IMR-90 (cell line): ENCODE data around the gene TYW5. TPM values are rescaled to one million over a fixed set of nuclear protein-coding genes. Genes with fewer than 3 reads are reported as not detected.

Source experiments
- ATAC-seq: fragments of 200-7000 bp; cut with Tn5 transposase; 2 replicates; pipeline ENCODE4 v1.9.1; 2020; ENCODE audit warnings: low read depth, mild to moderate bottlenecking, moderate library complexity
- BruUV-seq: library from RNA; stranded (reverse); fragments of 400-500 nt; replicated peaks from 2 replicates; lab custom pipeline; 2021; lab: Mats Ljungman, UMichigan
- CTCF ChIA-PET: fragments of 300-600 bp; formaldehyde crosslinking; extraction: SDS; loops from one replicate; lab custom pipeline; 2021; ENCODE audit warnings: antibody characterized with exemption; lab: Yijun Ruan, JAX
- POLR2A ChIA-PET: fragments of 300-600 bp; sonication (Branson Sonifier 250); formaldehyde crosslinking; loops from one replicate; lab custom pipeline; 2022; ENCODE audit warnings: antibody characterized with exemption; ENCODE audit not compliant: unreplicated experiment; lab: Charles Lee
- DNase-seq: peaks from one replicate; pipeline ENCODE4 v3.0.0; 2013
- H2AFZ ChIP-seq: replicated peaks from 2 replicates; pipeline ENCODE3; 2013; ENCODE audit warnings: low read length, mild to moderate bottlenecking; ENCODE audit not compliant: poor library complexity
- H2AK5ac ChIP-seq: 2 replicates; pipeline ENCODE4 v1.6.1; 2013; ENCODE audit warnings: low read depth, low read length, inconsistent platforms
- H2AK9ac ChIP-seq: replicated peaks from 2 replicates; pipeline ENCODE3; 2013; ENCODE audit warnings: mild to moderate bottlenecking, low read depth, low read length, moderate library complexity; ENCODE audit not compliant: poor library complexity
- H2BK120ac ChIP-seq: 2 replicates; pipeline ENCODE4 v1.6.1; 2013; ENCODE audit warnings: low read depth, low read length, inconsistent platforms
- H2BK15ac ChIP-seq: 3 replicates; pipeline ENCODE4 v1.6.1; 2013; ENCODE audit warnings: low read depth, low read length, inconsistent platforms
- H2BK20ac ChIP-seq: 2 replicates; pipeline ENCODE4 v1.6.1; 2013; ENCODE audit warnings: low read depth, mild to moderate bottlenecking, inconsistent platforms, low read length, moderate library complexity
- H2BK5ac ChIP-seq: 2 replicates; pipeline ENCODE4 v1.6.1; 2013; ENCODE audit warnings: mild to moderate bottlenecking, low read depth, low read length, inconsistent platforms; ENCODE audit not compliant: poor library complexity, severe bottlenecking
- H3K14ac ChIP-seq: replicated peaks from 2 replicates; pipeline ENCODE4 v1.6.1; 2013; ENCODE audit warnings: low read depth, low read length, inconsistent platforms
- H3K18ac ChIP-seq: 2 replicates; pipeline ENCODE4 v1.6.1; 2013; ENCODE audit warnings: low read depth, low read length, control low read depth
- H3K23ac ChIP-seq: 2 replicates; pipeline ENCODE4 v1.6.1; 2013; ENCODE audit warnings: low read depth, low read length, inconsistent platforms
- H3K27ac ChIP-seq: 2 replicates; pipeline ENCODE4 v1.5.1; 2013; ENCODE audit warnings: mild to moderate bottlenecking, control low read depth, low read length; ENCODE audit not compliant: insufficient read depth
- H3K27me3 ChIP-seq: 2 replicates; pipeline ENCODE4 v1.6.1; 2013; ENCODE audit warnings: low read length; ENCODE audit not compliant: control insufficient read depth, insufficient read depth
- H3K36me3 ChIP-seq: 2 replicates; pipeline ENCODE4 v1.6.1; 2013; ENCODE audit warnings: low read length, mixed read lengths; ENCODE audit not compliant: control insufficient read depth, insufficient read depth
- H3K4ac ChIP-seq: 2 replicates; pipeline ENCODE4 v1.6.1; 2013; ENCODE audit warnings: low read depth, low read length, inconsistent platforms
- H3K4me1 ChIP-seq: 2 replicates; pipeline ENCODE4 v1.6.1; 2013; ENCODE audit warnings: low read length, mixed read lengths; ENCODE audit not compliant: control insufficient read depth, insufficient read depth
- H3K4me2 ChIP-seq: 2 replicates; pipeline ENCODE4 v1.6.1; 2013; ENCODE audit warnings: low read depth, mild to moderate bottlenecking, control low read depth, low read length, moderate library complexity
- H3K4me3 ChIP-seq: 2 replicates; pipeline ENCODE4 v1.5.1; 2013; ENCODE audit warnings: low read depth, mild to moderate bottlenecking, control low read depth, low read length, moderate library complexity; ENCODE audit not compliant: insufficient read depth
- H3K56ac ChIP-seq: 2 replicates; pipeline ENCODE4 v1.6.1; 2013; ENCODE audit warnings: low read length, inconsistent platforms; ENCODE audit not compliant: insufficient read depth; ENCODE audit errors: extremely low read depth
- H3K79me1 ChIP-seq, 2 experiments: 2 replicates each; pipeline ENCODE4 v1.6.1; 2013; ENCODE audit warnings: low read length in 2 of 2, inconsistent platforms in 1 of 2, low read depth in 1 of 2
- H3K9ac ChIP-seq: 2 replicates; pipeline ENCODE4 v1.6.1; 2013; ENCODE audit warnings: low read depth, low read length, control low read depth
- H3K9me1 ChIP-seq: 2 replicates; pipeline ENCODE4 v1.6.1; 2013; ENCODE audit warnings: low read length, inconsistent platforms; ENCODE audit not compliant: insufficient read depth
- H3K9me3 ChIP-seq: 2 replicates; pipeline ENCODE4 v1.6.1; 2013; ENCODE audit warnings: low read length; ENCODE audit not compliant: control insufficient read depth, insufficient read depth
- H4K20me1 ChIP-seq: 2 replicates; pipeline ENCODE4 v1.6.1; 2013; ENCODE audit warnings: low read length, inconsistent platforms; ENCODE audit not compliant: insufficient read depth
- H4K5ac ChIP-seq: 2 replicates; pipeline ENCODE4 v1.6.1; 2013; ENCODE audit warnings: mild to moderate bottlenecking, low read depth, low read length, control low read depth
- H4K8ac ChIP-seq, 2 experiments: 2 replicates each; pipeline ENCODE4 v1.6.1; 2013; ENCODE audit warnings: low read depth in 2 of 2, low read length in 2 of 2, control low read depth in 1 of 2, inconsistent platforms in 1 of 2
- H4K91ac ChIP-seq: 2 replicates; pipeline ENCODE4 v1.6.1; 2013; ENCODE audit warnings: low read depth, low read length, inconsistent platforms; ENCODE audit not compliant: insufficient read depth
- CHD1 ChIP-seq: IDR thresholded peaks from 2 replicates; pipeline ENCODE4 v1.6.1; 2012; ENCODE audit warnings: low read depth, low read length, improper control_type of control experiment
- FOS ChIP-seq: fragments of 150-350 bp; IDR thresholded peaks from 2 replicates; pipeline ENCODE4 v1.6.1; 2016; ENCODE audit warnings: low read depth, low read length
- MAFK ChIP-seq: IDR thresholded peaks from 2 replicates; pipeline ENCODE4 v1.6.1; 2012; ENCODE audit warnings: low read depth, low read length, improper control_type of control experiment
- RFX5 ChIP-seq: IDR thresholded peaks from 2 replicates; pipeline ENCODE4 v1.8.0; 2012; ENCODE audit warnings: low read depth, mild to moderate bottlenecking, low read length, moderate library complexity
- WGBS, 2 experiments: methylation state at CpG; one replicate each; pipeline versions ENCODE4 v1.1.5 to v1.1.7; 2013; ENCODE audit warnings: missing lambda C conversion rate in 2 of 2; ENCODE audit not compliant: insufficient read length in 1 of 2; ENCODE audit errors: extremely low coverage in 2 of 2; 5-methylcytosine and 5-hydroxymethylcytosine counted together
- dilution Hi-C: fragments of 300-500 bp; cut with HindIII; formaldehyde crosslinking; loops from one replicate; pipeline ENCODE4 v1.14.3; 2018; ENCODE audit warnings: low sequenced_read_pairs; ENCODE audit not compliant: unreplicated experiment
- in situ Hi-C: fragments of 300-500 bp; cut with MboI; formaldehyde crosslinking; loops from 3 replicates; pipeline ENCODE4 v1.14.3; 2019; ENCODE audit warnings: low sequenced_read_pairs, inconsistent platforms, mixed read lengths
- intact Hi-C: fragments of 100-400 bp; cut with micrococcal nuclease; formaldehyde crosslinking; loops from 2 replicates; pipeline ENCODE4 v1.10.0; 2022
- polyA plus RNA-seq, 3 experiments: library from polyadenylated mRNA; depleted of rRNA; stranded (reverse); fragments of >200 nt; gene quantifications; 2 replicates each; pipeline ENCODE4 v1.2.3, GENCODE V29; 2012; ENCODE audit warnings: low replicate concordance in 1 of 3
- total RNA-seq: library from RNA; depleted of rRNA; stranded (reverse); fragments of >200 nt; gene quantifications from 2 replicates; pipeline ENCODE4 v1.2.3, GENCODE V29; 2012
- TF ChIP-seq, protein P1 (sequence below): conservative IDR thresholded peaks from 2 replicates; pipeline ENCODE4 v1.5.1; 2012; ENCODE audit warnings: mild to moderate bottlenecking, low read depth, low read length, improper control_type of control experiment

Gene TYW5
- total and polyA plus RNA-seq, 2 of the 4 experiments (the other 2 are of a cell fraction) = 3.8 to 4.0 TPM

DNA sequence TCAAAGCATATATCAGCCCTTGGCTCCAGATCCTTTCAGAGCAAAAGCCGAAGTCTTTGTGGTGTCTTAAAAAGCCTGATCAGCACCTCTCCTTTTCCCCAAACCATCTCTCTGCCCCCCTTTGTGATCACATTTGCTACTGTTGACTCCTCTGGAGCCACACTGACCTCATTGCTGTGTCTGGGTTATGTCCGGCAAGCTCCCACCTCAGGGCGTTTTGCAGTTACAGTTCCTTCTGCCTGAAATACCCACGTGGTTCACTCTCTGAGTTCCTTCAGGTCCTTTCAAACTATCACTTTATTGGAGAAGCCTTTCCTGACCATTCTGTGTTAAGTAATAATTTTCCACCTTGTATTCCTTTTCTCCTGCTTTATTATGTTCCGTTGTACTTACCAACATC is 32.4 kb downstream of the TYW5 start:
- H3K4me1 ChIP-seq = 0 out of 2 replicates have a peak, but pooled peaks cover 4% of the 10 kb centered on the region
- H3K14ac ChIP-seq = no peak overlapping the region
- H3K36me3 ChIP-seq = peaks cover 12% of the 10 kb centered on the region
- BruUV-seq = no TSS peak
- no peak overlapping the region for H3K56ac ChIP-seq
- no peak overlapping the region for H3K4ac ChIP-seq
- H3K18ac ChIP-seq = no peak overlapping the region
- H3K27me3 ChIP-seq = no peaks in the 10 kb centered on the region
- no peak overlapping the region for H2BK120ac ChIP-seq
- dilution Hi-C loops = no loop called here
- TF ChIP-seq CHD1 = no peak
- TF ChIP-seq, protein P1, sequence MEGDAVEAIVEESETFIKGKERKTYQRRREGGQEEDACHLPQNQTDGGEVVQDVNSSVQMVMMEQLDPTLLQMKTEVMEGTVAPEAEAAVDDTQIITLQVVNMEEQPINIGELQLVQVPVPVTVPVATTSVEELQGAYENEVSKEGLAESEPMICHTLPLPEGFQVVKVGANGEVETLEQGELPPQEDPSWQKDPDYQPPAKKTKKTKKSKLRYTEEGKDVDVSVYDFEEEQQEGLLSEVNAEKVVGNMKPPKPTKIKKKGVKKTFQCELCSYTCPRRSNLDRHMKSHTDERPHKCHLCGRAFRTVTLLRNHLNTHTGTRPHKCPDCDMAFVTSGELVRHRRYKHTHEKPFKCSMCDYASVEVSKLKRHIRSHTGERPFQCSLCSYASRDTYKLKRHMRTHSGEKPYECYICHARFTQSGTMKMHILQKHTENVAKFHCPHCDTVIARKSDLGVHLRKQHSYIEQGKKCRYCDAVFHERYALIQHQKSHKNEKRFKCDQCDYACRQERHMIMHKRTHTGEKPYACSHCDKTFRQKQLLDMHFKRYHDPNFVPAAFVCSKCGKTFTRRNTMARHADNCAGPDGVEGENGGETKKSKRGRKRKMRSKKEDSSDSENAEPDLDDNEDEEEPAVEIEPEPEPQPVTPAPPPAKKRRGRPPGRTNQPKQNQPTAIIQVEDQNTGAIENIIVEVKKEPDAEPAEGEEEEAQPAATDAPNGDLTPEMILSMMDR = no peak
- no peak for TF ChIP-seq RFX5
- no peak for TF ChIP-seq FOS
- no peak for TF ChIP-seq MAFK
- H2BK20ac ChIP-seq = no peak overlapping the region
- H3K23ac ChIP-seq = no peak overlapping the region
- WGBS, 2 experiments = no CpG with 5 or more reads among the region's 5 CpGs
- H2AFZ ChIP-seq = no peak overlapping the region
- no peak overlapping the region for H2BK5ac ChIP-seq
- no peak overlapping the region for H4K8ac ChIP-seq
- no peak for ATAC-seq
- H2AK5ac ChIP-seq = no peak overlapping the region
- H3K79me1 ChIP-seq = peaks cover 12 to 45% of the 10 kb centered on the region in 2 experiments; a peak in 3 of 4 replicates
- no peak for DNase-seq
- ChIA-PET POLR2A (no interaction called here), CTCF (no interaction called here)
- in situ Hi-C loops = no loop called here
- no peak overlapping the region for H3K27ac ChIP-seq
- H4K5ac ChIP-seq = no peak overlapping the region
- H3K4me3 ChIP-seq = no peak overlapping the region
- no peak overlapping the region for H3K9ac ChIP-seq
- intact Hi-C loops = no loop called here
- H2AK9ac ChIP-seq = no peak overlapping the region
- H4K91ac ChIP-seq = no peak overlapping the region
- peaks cover 9% of the 10 kb centered on the region; the same call in 1 of the 2 replicates for H3K9me1 ChIP-seq
- H3K4me2 ChIP-seq = no peak overlapping the region
- no peak overlapping the region for H2BK15ac ChIP-seq
- no peaks in the 10 kb centered on the region for H3K9me3 ChIP-seq
- peaks cover 3% of the 10 kb centered on the region; the same call in 1 of the 2 replicates for H4K20me1 ChIP-seq
